Ectodermal cell (in vitro differentiated cells): Measurements from ENCODE around the gene NDC80.

Source experiments
- H3K27ac ChIP-seq: 2 replicates; pipeline ENCODE4 v1.7.0; 2013; ENCODE audit warnings: mild to moderate bottlenecking, low read depth, low read length; ENCODE audit not compliant: insufficient read depth, poor library complexity, severe bottlenecking
- H3K27me3 ChIP-seq: 2 replicates; pipeline ENCODE4 v1.7.0; 2013; ENCODE audit warnings: mild to moderate bottlenecking, low read length; ENCODE audit not compliant: insufficient read depth, control insufficient read depth, poor library complexity, severe bottlenecking
- H3K36me3 ChIP-seq: one replicate; pipeline ENCODE4 v1.7.0; 2013; ENCODE audit warnings: low read length; ENCODE audit not compliant: control insufficient read depth, insufficient read depth
- H3K4me1 ChIP-seq: one replicate; pipeline ENCODE4 v1.7.0; 2013; ENCODE audit warnings: low read length; ENCODE audit not compliant: control insufficient read depth, insufficient read depth
- H3K4me3 ChIP-seq: 2 replicates; pipeline ENCODE4 v1.7.0; 2013; ENCODE audit warnings: low read depth, low read length, control low read depth; ENCODE audit not compliant: insufficient read depth
- H3K9me3 ChIP-seq: 2 replicates; pipeline ENCODE4 v1.7.0; 2013; ENCODE audit warnings: mild to moderate bottlenecking, low read length, moderate library complexity; ENCODE audit not compliant: control insufficient read depth
- WGBS, 2 experiments: methylation state at CpG; one replicate each; pipeline ENCODE4 v1.1.7; 2013; ENCODE audit warnings: missing lambda C conversion rate in 2 of 2; 5-methylcytosine and 5-hydroxymethylcytosine counted together

NDC80 gene

GRCh38 chr18:2572892-2573291 is 1.5 kb downstream of the NDC80 start:
- peaks cover 6% of the 10 kb centered on the region for H3K4me1 ChIP-seq
- WGBS, 2 experiments, result 20 to 21% methylated on average over 5 of the region's 5 CpGs
- peaks cover 18% of the 10 kb centered on the region for H3K36me3 ChIP-seq
- H3K27me3 ChIP-seq, result no peaks in the 10 kb centered on the region
- peak overlapping the region; percentile 65 for H3K4me3 ChIP-seq
- no peaks in the 10 kb centered on the region for H3K9me3 ChIP-seq
- no peak overlapping the region for H3K27ac ChIP-seq

DNA sequence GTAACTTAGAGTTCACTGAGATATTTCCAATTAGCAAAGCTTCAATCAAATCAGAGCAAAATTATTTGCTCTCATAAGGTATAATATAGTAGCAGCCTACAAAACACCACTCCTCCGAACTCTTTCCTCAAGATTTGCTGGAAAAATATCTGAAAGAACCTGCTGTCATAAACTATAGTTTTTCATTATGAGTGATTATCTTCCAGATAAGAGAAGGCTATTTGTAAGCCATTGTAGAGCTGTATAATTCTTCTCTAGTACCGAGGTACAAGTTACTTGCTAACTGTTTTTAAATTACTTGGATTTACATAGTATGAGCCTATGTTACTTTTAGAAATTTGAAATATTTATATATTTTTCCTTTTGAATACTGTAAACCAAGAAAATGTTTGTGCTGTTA is 2.1 kb downstream of the NDC80 start:
- H3K27ac ChIP-seq, result no peak overlapping the region
- no peaks in the 10 kb centered on the region for H3K27me3 ChIP-seq
- peaks cover 6% of the 10 kb centered on the region for H3K4me1 ChIP-seq
- H3K36me3 ChIP-seq, result peaks cover 23% of the 10 kb centered on the region
- no peaks in the 10 kb centered on the region for H3K9me3 ChIP-seq
- 71% methylated on average over 1 of the region's 2 CpGs; no CpG with 5 or more reads in 1 of the 2 experiments for WGBS, 2 experiments
- H3K4me3 ChIP-seq, result peak overlapping the region; percentile 65

- no peaks in the 10 kb centered on the region for H3K4me1 ChIP-seq
- no peaks in the 10 kb centered on the region for H3K27me3 ChIP-seq
- no peaks in the 10 kb centered on the region for H3K9me3 ChIP-seq
- H3K36me3 ChIP-seq, result peaks cover 38% of the 10 kb centered on the region
- no peak overlapping the region for H3K4me3 ChIP-seq
- no peak overlapping the region for H3K27ac ChIP-seq
- 97 to 100% methylated on average over 3 of the region's 3 CpGs for WGBS, 2 experiments
Observed at GRCh38 chr18:2587788-2588187, 16.4 kb downstream of the NDC80 start.

DNA sequence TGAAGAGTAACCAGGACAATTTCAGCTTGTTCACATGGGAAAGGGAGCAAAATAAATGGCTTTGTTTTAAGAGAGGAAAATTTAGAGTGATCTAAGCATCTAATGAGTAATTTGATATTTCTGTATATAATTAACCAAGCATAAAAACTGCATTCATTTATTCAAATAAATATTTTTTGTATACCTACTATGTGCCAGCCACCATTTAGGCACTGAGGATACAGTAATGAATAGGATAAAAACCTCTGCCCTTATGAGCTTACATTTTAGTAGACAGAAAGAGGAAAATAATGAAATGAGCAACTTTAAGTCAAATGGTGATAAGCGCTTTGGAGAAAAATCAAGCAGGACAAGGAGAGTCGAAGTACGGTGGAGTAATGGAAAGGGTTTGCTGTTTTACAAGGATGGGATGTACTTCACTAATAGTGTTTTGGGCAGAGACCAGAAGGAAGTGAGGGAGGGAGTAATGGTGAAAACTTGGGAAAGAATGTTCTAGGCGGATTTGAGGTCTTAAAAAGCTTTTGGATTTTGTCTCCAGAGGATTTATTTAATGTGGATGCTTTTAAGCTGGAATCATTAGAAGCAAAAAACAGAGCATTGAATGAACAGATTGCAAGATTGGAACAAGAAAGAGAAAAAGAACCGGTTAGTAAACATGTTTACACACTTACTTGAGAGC is 17.4 kb downstream of the NDC80 start:
- 96 to 98% methylated on average over 5 of the region's 5 CpGs for WGBS, 2 experiments
- peaks cover 46% of the 10 kb centered on the region for H3K36me3 ChIP-seq
- H3K27ac ChIP-seq, result no peak overlapping the region
- H3K27me3 ChIP-seq, result no peaks in the 10 kb centered on the region
- H3K4me1 ChIP-seq, result no peaks in the 10 kb centered on the region
- H3K4me3 ChIP-seq, result no peak overlapping the region
- H3K9me3 ChIP-seq, result no peaks in the 10 kb centered on the region

GRCh38 chr18:2589345-2590068 is 18.1 kb downstream of the NDC80 start:
- Histone ChIP-seq H3K27me3 (no peaks in the 10 kb centered on the region), H3K36me3 (peaks cover 46% of the 10 kb centered on the region), H3K27ac (no peak overlapping the region), H3K9me3 (no peaks in the 10 kb centered on the region), H3K4me3 (no peak overlapping the region), H3K4me1 (no peaks in the 10 kb centered on the region)
- WGBS, 2 experiments, result 92 to 100% methylated on average over 2 to 3 of the region's 3 CpGs

DNA sequence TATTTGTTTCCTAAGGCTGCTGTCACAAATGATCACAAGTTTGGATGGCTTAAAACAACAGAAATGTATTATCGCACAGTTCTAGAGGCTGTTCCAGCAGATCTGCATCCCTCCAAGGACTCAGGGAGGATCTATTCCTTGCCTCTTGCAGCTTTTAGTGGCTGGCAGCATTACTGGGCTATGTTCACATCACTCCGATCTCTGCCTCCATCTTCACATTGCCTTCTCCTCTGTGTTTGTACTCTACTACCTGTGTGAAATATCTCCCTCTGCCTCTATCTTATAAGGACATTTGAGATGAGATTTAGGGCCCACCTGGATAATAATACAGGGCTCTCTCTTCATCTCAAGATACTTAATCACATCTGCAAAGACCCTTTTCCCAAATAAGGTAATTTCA is 18.9 kb downstream of the NDC80 start:
- no peaks in the 10 kb centered on the region for H3K27me3 ChIP-seq
- H3K36me3 ChIP-seq, result peaks cover 42% of the 10 kb centered on the region
- H3K27ac ChIP-seq, result no peak overlapping the region
- 93 to 99% methylated on average over 2 of the region's 2 CpGs for WGBS, 2 experiments
- no peaks in the 10 kb centered on the region for H3K4me1 ChIP-seq
- H3K9me3 ChIP-seq, result no peaks in the 10 kb centered on the region
- no peak overlapping the region for H3K4me3 ChIP-seq

DNA sequence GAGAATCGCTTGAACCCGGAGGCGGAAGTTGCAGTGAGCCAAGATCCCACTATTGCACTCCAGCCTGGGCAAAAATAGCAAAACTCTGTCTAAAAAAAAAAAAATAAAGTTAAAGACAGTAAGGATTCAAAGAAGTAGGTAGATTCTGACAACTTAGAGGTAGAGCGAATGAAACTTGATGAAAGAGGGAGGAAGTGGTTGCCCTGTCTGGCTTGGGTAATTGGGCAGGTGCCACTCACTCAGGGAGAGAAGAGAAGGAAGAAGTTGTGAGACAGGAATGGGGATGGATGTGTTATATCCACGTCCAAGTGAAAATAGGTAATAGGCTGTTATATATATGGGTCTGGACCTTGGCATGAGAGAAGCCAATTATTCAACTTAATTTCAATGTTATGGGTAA is 26.3 kb downstream of the NDC80 start:
- WGBS, 2 experiments, result 85 to 95% methylated on average over 5 of the region's 5 CpGs
- no peak overlapping the region for H3K4me3 ChIP-seq
- H3K9me3 ChIP-seq, result no peaks in the 10 kb centered on the region
- no peaks in the 10 kb centered on the region for H3K4me1 ChIP-seq
- no peaks in the 10 kb centered on the region for H3K27me3 ChIP-seq
- H3K27ac ChIP-seq, result no peak overlapping the region
- H3K36me3 ChIP-seq, result peaks cover 31% of the 10 kb centered on the region

DNA sequence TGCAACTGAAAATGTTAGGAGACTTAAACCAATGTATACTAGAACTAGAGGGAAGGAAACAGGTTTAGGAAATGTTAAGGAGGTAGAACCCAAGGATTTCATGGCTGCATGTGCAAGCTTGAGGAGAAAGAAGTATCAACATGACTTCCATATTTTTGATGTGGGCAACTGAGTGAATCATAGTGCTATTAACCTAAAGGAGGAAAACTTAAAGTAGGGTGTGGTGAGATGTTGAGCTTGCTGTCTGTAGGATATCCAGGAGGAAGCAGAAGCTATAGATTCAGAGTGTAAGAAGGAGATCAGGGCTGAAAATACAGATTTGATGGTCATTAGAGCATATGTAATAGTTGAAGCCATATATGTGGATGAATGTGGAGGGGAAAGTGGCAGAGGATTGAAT is 31.5 kb downstream of the NDC80 start:
- H3K36me3 ChIP-seq, result peaks cover 20% of the 10 kb centered on the region
- no peak overlapping the region for H3K27ac ChIP-seq
- no peaks in the 10 kb centered on the region for H3K4me1 ChIP-seq
- no peaks in the 10 kb centered on the region for H3K27me3 ChIP-seq
- no peaks in the 10 kb centered on the region for H3K9me3 ChIP-seq
- H3K4me3 ChIP-seq, result no peak overlapping the region

- H3K27ac ChIP-seq, result no peak overlapping the region
- H3K4me3 ChIP-seq, result no peak overlapping the region
- H3K4me1 ChIP-seq, result no peaks in the 10 kb centered on the region
- no peaks in the 10 kb centered on the region for H3K9me3 ChIP-seq
- H3K36me3 ChIP-seq, result peaks cover 17% of the 10 kb centered on the region
- WGBS, 2 experiments, result 100% methylated on average over 1 of the region's 2 CpGs
- no peaks in the 10 kb centered on the region for H3K27me3 ChIP-seq
Observed at GRCh38 chr18:2606335-2606734, 35.0 kb downstream of the NDC80 start.

GRCh38 chr18:2609604-2610003 is 38.2 kb downstream of the NDC80 start:
- Histone ChIP-seq H3K27ac (no peak overlapping the region), H3K36me3 (peaks cover 18% of the 10 kb centered on the region), H3K27me3 (no peaks in the 10 kb centered on the region), H3K4me1 (no peaks in the 10 kb centered on the region), H3K4me3 (no peak overlapping the region), H3K9me3 (no peaks in the 10 kb centered on the region)
- WGBS, 2 experiments, result 92% methylated on average over 2 of the region's 2 CpGs
